ENCODE results near the gene AOAH.
"Not testable (repeated sequence)": the region's sequence is repeated elsewhere in the genome, so short reads cannot be mapped to it uniquely, and the experiment has no call there.

The AOAH gene

DNA sequence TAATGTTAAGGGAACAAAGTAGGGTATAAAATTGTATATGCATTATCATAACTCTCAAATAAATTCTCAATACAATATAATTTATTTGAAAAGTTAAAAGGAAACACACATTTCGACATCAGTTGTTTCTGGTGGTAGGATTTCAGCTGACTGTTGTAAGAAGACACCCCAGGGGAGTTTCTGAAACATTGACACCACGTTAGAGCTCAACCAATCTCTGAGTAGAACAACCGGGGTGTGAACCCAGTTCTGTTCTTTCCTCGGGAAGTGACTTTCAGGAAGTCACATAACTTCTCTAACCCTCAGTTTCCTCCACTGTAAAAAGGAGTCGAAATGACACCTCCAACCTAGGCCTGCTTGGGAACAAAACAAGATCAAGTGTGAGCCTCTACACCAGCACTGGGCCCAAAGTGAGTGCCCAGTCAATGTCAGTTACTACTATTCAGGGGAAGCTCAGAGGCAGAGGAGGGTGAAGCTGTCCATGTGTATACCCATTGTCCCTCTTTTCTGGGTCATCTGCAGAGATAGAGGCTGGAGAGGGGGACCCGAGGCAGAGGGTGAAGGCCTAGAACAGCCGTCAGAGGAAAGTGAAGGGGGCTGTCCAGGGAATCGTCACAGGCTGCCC lies 67.1 kb downstream of the AOAH start:
- DNase-seq (ENCODE audit: low read depth), result no peak

DNA sequence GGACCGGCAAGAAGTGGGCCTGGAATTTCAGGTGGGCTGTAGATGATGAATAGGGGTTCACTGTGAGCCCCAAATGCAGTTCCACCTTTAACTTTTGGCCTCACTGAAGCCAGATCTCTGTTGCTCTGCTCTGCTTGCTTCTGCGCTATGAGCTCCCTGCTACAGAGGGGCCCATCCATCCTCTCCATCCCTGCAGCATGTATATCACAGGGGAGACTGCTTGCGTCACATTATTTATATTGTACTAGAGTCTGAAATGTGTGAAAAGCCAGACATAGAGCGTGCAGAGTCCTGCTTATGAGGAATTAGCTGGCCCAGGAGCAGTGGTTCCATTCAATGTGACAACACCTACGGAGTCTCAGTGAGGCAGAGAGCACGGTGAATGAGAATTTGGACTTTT lies 69.9 kb downstream of the AOAH start:
- no peak for DNase-seq (ENCODE audit: low read depth)

DNA sequence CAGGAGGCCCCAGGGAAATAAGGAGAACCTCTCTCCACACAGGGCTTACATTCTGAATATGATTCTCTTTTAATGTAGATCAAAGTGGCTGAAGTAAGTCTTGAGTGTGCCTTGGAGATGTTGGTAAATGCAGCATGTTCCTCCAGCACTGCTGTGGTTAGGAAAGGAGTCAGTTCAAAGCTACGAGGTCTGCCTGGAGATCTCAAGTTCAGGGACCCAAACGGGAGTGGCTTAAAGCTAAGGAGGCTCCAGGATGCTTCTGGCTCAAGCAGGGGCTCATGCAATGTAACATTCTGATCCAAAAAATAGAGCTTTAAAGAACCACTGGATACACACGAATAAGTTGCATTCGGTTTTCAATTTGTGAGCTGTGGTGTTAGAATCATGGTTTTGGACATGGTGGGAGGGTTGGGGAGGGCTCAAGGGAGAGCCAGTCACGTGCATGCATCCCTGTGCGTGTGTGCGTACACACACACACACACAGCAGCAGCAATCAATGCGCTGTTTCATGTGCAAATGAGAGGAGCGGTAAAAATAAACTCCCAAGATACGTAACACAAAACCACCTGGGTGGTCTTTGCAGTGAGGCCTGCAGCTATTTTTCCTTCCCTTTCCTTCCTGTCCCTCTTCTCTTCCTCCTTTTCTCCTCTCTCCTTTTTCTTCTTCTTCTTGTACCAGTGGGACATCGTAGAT lies 70.5 kb downstream of the AOAH start:
- no peak for DNase-seq (ENCODE audit: low read depth)

DNA sequence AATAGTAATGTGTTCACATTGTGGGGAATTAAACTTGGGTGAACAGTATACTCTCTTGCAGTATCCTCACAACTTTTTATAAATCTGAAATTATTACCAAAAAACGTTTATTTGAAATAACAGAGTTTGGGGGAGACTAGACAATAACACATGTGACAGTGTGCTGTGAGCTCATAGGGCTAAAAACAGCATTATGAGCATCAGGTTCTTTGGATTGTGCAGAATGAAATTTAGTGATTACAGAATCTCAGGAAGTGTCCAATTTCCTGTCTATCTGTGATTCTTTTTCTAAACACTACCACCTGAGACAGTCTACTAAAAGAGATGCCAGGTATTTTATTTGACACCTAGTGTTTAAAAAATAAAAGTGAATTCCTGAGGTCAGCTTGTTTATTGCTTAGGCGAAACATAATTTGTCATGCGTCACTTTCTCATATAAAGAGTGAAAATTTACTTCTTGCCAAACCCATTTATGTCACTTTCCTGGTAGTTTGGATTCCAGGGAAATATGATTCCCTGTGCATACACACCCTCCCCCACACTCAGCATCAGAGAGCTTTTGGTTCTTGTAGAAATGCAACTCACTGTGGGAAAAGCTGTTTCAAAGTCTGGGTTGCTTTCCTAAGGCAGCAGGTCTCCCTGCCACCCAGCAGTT lies 71.2 kb downstream of the AOAH start:
- no peak for DNase-seq (ENCODE audit: low read depth)

DNA sequence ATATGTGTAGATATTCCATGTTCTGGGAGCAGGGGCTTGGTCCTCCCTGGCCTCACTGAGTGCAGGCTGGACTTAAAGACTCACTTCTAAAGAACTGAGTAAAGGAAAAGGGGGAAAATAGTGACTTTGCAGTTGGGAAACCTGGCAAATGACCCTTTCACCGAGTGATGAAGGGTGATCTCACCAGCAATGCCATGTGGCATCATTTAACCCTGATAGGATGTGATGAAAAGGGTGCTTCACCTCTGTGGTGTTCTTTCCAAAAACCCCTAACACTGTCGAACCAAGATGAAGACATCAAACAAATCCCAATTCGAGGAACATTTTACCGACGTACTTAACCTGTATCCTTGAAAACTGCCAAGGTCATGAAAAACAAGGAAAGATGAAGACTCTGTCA lies 71.9 kb downstream of the AOAH start:
- no peak for DNase-seq (ENCODE audit: low read depth)

DNA sequence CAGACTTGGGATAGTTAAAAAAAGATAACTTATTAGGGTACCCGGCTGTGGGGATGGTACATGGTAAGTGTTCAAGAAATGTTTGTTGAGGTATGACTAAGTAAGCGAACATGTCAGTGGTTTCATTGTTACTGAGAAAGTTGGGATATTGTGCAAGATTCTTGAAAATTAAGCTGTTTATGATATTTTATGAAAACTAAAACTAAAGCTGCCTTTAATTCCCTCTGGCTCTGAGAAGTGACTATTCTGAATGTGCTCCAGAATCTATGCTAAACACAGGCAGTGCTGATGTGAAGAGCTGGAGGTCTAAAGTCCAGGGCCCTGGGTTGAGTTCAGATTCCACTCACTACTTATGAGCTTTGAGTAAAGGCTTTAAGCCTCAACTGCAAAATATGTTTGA lies 72.9 kb downstream of the AOAH start:
- peak; percentile 81 for DNase-seq (ENCODE audit: low read depth)

DNA sequence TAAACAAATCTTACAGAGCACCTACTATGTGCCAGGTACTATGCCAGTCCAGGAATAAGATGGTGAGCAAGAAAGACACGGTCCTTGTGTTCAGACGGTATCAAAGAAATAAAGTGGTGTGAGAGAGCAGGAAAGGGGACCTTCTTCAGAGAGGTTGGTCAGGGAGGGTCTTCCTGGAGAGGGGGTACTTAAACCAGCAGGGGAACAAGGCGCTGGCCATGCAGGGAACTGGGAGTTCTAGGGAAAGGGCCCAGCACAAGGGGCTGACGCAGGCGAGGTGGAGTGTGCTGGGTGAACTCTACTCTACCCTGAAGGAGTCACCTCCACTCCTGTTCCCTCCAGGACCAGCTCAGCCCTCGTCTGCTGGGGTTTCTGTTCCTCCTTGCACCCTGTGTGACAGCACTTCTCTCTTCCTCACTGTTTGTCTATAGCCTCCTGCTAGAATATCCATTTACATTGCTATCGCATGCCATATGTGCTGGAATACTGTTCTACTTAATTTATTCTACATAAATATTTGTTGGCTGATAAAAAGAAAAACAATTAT lies 73.5 kb downstream of the AOAH start:
- DNase-seq (ENCODE audit: low read depth), result no peak

DNA sequence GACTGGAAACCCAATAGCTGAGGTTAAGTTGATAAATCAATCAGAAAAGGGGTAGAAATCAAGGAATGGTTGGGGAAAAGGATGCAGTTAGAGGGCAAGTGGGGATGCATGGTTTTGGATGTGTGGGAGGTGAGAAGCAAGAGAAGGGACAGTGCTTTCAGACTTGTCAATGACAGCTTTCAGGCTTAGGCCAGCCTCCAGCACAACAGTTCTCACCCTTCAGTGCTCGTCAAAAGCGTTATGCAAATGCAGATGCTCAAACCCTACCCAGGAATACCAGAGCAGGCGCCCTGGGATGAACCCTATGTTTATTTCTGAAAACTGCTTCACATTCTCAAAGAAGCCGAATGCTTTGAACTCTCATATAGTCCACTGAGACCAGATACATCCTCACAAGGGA lies 74.0 kb downstream of the AOAH start:
- DNase-seq (ENCODE audit: low read depth), result no peak

DNA sequence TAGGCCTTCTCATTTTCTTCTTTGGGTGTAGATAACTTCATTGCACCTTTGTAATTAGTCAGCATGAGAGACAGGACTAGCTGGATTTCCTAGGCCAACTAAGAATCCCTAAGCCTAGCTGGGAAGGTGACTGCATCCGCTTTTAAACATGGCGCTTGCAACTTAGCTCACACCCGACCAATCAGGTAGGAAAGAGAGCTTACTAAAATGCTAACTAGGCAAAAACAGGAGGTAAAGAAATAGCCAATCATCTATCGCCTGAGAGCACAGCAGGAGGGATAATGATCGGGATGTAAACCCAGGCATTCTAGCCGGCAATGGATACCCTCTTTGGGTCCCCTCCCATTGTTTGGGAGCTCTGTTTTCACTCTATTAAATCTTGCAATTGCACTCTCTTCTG lies 75.0 kb downstream of the AOAH start:
- DNase-seq (ENCODE audit: low read depth), result not testable (repeated sequence)

DNA sequence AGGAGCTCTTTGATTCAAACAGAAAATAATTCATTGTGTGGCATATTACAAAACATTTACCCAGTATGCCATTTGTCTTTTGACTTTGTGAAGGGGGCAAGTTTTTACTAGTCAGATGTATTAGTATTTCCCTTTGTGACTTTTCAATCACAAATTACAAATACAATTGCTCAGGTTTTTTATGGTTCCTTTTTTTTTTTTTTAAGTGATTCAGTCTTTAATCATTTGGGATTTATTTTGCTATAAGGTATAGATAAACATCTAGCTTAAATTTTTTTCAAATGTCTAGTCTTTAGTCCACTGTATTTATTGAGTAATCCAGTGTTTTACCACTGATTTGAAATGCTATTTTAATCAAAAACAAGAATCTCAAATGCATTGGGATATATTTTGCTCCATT lies 75.9 kb downstream of the AOAH start:
- DNase-seq (ENCODE audit: low read depth), result no peak

DNA sequence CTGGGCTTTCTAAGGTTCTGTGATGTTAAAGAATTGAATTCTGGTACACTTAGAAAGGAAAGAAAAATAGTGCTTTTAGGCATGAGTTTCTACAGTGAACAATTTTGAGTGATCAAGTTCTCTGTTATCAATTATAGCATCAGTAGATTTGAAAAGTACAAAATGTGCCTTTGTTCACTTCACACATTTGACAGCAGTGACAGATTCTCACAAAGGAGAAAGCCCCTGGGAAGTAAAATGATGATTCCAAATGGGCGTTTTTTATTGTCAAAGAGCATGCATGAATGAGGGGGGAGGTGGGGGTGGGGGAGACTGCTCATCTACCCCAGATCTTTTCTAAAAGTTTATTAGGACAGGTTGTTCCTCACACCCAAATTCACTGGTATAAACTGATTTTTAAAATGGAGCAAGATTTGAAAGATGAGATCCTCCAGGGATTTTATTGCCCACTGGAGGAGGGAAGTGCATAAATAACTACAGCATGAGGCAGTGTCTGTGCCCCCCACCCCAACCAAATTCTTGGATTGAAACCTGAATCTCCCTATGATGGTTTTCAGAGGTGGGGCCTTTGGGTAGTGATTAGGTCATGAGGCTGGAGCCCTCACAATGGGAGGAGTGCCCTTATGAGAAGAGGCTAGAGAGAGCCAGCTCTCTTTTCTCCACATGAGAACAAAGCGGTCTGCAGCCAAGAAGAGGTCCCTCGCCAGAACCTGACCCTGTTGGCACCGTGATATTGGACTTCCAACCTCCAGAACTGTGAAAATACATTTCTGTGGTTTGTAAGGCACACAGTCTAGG lies 79.5 kb downstream of the AOAH start:
- DNase-seq (ENCODE audit: low read depth), result no peak

DNA sequence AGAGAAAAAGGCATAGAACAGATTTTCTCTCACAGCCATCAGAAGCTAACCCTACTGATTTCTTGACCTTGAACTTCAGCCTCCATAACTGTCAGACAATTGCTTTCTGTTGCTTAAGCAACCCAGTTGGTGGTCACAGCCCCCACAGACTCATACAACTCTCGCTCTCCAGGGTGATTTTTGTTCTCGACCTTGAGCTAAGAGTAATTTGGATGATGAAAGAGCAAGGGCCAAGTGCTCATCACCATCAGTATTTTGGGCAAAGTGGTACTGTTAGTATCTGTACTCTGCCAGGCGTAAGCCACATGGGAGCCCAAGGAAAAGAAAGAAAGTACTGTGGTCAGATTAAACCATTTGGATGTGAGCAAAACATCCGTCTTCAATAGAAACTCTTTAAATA lies 81.9 kb downstream of the AOAH start:
- no peak for DNase-seq (ENCODE audit: low read depth)

DNA sequence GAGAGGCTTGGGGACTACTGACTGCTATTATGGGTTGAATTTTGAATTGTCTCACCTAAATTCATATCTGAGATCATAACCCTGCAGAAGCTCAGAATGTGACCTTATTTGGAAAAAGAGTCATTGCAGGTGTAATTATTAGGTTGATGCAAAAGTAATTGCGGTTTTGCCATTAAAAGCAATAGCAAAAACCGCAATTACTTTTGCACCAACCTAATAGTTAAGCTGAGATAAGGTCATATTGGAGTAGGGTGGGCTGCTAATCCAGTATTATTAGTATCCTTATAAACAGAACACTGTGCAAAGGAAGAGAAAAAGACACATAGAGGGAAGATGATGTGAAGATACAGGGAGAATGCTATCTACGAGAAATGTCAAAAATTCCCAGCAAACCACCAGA lies 82.3 kb downstream of the AOAH start:
- no peak for DNase-seq (ENCODE audit: low read depth)

DNA sequence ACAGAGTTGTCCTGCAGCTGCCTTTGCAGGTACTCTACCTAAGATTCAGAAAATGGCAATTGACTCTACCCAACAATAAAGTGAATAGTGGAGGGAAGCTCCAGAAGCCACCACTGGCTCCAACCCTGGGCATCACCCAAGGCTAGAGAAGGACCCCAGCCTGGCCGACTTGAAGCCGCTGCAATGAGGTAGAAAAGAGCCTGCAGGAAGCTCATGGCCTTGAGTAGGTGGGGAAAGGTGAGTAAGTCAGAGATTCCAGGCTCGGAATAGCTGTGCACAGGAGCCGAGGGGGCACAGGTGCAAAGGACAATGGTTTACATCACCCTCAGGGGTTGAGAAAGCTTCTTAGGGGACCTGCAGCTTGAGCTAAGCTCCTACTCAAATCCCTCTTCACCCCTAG lies 83.6 kb downstream of the AOAH start:
- no peak for DNase-seq (ENCODE audit: low read depth)

DNA sequence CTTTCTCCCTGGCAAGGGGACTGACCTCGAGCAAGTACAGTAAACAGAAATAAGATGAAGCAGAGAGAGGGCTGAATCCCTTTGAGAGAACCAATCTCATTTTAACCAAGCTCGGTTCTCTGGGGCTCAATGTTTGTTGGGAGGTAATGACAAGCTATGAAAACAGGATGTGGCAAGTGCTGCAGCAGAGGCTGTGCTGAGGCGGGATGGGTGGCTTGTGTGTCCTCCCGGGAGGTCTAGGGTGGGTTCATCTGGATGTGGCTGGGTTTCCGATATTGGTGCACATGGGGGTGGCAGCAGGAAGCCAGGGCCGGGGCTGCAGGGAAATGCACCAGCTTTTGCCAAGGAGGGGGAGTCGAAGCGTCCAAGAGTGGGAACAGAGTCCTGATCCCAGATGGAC lies 84.5 kb downstream of the AOAH start:
- no peak for DNase-seq (ENCODE audit: low read depth)

DNA sequence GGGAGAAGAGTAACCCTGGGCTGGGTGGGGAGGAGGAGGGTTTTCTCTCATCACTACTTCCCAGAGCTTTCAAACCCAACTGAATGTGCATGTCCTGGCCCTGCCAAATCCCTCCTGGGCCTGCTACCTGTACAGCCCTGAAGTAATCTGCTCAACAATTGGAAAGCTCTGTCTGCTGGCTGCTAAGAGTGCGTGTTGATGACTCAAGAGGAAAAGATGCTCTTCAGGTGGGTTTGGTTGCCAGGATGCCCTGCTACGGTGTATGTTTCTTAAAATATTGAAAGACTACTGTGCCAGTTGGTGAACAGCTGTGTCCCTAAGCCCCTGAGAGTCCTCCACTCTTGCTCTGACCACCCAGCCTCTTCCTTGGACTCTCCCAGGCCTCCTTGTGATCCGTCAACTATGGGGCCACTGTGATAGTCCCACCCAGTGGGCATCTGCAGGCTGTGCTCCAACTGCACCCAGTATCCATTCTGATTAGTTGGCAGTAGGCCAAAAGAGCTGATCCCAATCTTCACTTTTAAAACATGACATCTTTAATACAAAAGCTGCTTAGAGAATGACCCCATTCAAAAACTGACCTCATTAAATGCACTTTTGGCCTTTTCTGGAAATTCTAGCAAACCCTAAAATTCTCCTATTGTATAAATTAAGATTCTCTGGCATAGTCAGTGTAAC lies 85.6 kb downstream of the AOAH start:
- DNase-seq (ENCODE audit: low read depth), result no peak

DNA sequence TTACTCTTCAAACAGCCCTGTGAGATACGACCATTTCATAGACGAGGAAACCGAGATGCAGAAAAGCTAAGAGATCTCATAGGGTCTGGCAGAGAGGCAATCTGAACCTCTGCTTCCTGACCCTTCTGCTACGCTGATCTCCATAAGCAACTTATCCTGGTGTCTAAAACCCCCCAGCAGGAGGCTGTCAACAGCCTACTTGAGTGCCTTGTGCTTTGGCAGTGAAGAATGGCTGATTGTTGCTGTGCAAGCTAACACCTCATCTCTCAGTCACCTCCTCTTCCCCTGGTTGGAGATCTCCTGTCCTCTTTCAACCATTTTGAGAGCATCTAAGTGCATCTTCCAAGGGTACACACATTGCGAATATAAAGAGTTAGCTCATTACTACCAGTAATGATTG lies 86.2 kb downstream of the AOAH start:
- no peak for DNase-seq (ENCODE audit: low read depth)

DNA sequence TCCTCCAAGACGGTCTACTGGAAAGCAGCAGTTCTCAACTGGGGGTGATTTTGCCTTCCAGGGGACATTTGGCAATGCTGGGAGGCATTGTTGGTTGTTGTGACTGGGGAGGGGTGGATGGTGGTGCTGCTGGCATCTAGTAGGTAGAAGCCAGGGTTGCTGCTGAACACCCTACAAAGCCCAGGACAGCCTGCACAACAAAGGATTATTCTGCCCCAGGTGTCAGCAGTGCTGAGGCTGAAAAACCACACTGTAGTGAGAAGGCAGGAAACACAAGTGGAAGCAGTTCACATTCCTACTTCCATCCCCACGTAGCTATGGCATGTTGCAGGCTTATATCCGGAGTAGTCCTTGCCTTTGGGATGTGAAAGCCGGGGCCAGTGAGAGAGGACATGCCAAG lies 86.9 kb downstream of the AOAH start:
- DNase-seq (ENCODE audit: low read depth), result no peak

DNA sequence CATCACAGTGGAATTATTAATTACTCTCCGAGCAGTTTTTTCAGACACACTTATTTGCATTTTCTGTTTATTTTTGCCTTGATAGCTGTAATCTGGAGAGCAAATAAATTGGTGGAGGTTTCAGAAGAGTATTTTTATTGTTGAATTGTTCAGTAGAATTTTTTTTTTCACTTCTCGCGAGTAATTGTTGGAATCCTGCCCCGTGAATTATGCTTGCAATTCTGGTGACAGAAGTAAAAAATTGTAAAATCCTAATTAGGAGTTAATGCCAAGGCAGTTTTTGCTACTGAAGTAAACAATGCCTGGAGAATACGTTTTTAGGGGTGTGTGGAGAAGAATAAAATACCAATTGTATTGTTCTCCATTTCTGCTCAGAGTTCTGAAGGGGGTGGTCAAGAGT lies 88.2 kb downstream of the AOAH start:
- no peak for DNase-seq (ENCODE audit: low read depth)

DNA sequence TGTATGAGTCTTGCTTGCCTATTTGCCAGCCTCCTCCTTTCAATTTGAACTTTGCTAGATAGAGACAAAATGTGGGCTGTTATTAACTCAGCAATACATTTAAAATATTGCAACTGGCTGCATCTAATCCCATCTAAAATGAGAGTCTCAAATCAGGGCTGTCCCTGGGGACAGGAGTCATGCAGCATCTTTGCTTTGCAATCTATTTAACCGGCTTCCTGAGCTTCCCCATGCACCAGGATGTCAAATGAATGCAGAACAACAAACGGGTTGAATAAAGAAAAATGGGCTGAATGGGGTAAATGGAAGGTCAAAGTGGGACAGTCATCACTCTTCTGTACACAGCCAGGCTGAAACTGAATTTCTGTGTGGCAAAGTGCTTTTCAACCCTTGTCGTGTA lies 89.2 kb downstream of the AOAH start:
- DNase-seq (ENCODE audit: low read depth), result no peak

DNA sequence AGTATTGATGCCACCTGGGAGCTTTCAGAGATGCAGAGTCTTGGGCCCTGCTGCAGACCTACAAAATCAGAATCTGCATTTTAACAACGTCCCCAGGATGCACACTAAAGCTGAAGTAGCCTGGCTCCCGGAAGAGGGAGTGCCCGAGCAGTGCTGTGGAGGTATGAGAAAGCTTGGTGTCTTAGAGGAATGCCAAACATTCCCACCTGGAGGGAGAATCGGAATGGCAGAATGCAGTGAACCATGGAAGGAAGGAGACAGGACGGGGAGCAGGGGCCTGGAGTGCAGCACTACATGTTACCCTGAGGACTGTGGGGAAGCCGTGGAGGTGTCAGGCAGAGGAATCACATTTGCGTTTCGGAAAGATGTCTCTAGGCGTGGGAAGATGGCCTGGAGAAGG lies 90.9 kb downstream of the AOAH start:
- no peak for DNase-seq (ENCODE audit: low read depth)

DNA sequence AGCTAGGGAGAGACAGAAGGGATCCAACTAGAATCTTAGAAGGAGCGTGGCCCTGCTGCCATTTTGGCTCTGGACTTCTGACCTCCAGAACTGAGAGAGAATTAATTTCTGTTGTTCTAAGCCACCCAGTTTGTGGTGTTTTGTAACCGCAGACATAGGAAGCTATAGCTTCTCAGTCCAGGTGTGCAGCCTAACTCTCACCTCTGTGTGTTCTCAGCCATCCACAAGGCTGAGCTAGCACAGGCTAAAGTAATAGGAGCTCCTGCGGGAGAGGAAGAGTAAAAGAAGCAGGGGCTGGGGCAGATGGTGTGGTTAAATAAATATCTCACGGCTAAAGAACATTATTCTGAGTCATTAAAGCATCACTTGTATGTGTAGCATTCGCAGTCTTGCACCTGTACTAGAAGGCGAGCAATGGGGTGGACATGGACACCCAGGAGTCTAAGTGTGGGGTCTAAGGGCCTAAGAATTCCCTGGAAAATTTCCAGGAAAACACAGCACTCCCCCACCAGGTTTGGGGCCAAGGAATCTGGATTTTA lies 94.1 kb downstream of the AOAH start:
- DNase-seq (ENCODE audit: low read depth), result no peak

All from HS-5 (cell line).